ENCODE measurements around the gene CENPB.
A peak's percentile ranks its signal among the peaks of the same experiment; 100 is the strongest.

CENPB gene

GRCh38 chr20:3735768-3736167 lies 50.8 kb downstream of the CENPB start:
- Mint-ChIP-seq H3K9me3 (no peaks in the 10 kb centered on the region), H3K4me3 (no peak overlapping the region), H3K27me3 (ENCODE audit: low read depth) (peaks cover 9% of the 10 kb centered on the region), H3K36me3 (ENCODE audit: low read depth) (peaks cover 3% of the 10 kb centered on the region), H3K27ac (no peak overlapping the region), H3K4me1 (peaks cover 42% of the 10 kb centered on the region)
- no peak for TF ChIP-seq CTCF (IDR thresholded peaks at IDR 0.05; ENCODE audit: unreplicated experiment in 3 of 3)

- Mint-ChIP-seq H3K27me3 (ENCODE audit: low read depth) (peaks cover 11% of the 10 kb centered on the region), H3K9me3 (no peaks in the 10 kb centered on the region)
Observed at GRCh38 chr20:3734111-3734843, 52.3 kb downstream of the CENPB start.

More at GRCh38 chr20:3734111-3734843, 52.3 kb downstream of the CENPB start:
- H3K36me3 Mint-ChIP-seq (ENCODE audit: low read depth) = peaks cover 3% of the 10 kb centered on the region
- H3K4me1 Mint-ChIP-seq = peaks cover 44% of the 10 kb centered on the region
- peak overlapping the region; percentile 47 to 74 (median 71) for H3K27ac Mint-ChIP-seq
- TF ChIP-seq CTCF (IDR thresholded peaks at IDR 0.05; ENCODE audit: unreplicated experiment in 3 of 3) = no peak
- H3K4me3 Mint-ChIP-seq = peak overlapping the region; percentile 41 to 81 (median 77)
